ENCODE results near the gene FFAR4. TPM values are rescaled to one million over a fixed set of nuclear protein-coding genes. Genes with fewer than 3 reads are reported as not detected.

FFAR4 gene
- polyA plus RNA-seq, 3 donors, result 0.97 to 1.2 (median 1.1) TPM

- no peaks in the 10 kb centered on the region for H3K79me2 ChIP-seq (ENCODE audit: insufficient read depth, low read length)
- Mint-ChIP-seq H3K27me3 (ENCODE audit: low read depth in 3 of 3) (peaks cover 2 to 8% (median 5%) of the 10 kb centered on the region in 3 donors), H3K4me1 (peaks cover 35% of the 10 kb centered on the region), H3K27ac (no peak overlapping the region), H3K36me3 (no peaks in the 10 kb centered on the region), H3K4me3 (no peak overlapping the region), H3K9me3 (peaks cover 0 to 7% (median 4%) of the 10 kb centered on the region in 7 donors)
- no peak overlapping the region for H3K9ac ChIP-seq (ENCODE audit: insufficient read depth, low read length, poor library complexity, severe bottlenecking)
- no peak overlapping the region for H2AFZ ChIP-seq (ENCODE audit: insufficient read depth, low read depth, low read length, poor library complexity, severe bottlenecking)
- intact Hi-C loops (cut with micrococcal nuclease), result no loop called here
- no peak for DNase-seq
- peaks cover 26 to 39% of the 10 kb centered on the region in 2 donors for H3K4me1 ChIP-seq (ENCODE audit: control insufficient read depth in 1 of 2, insufficient read depth in 2 of 2, low read length in 2 of 2)
- no peak for TF ChIP-seq CTCF (IDR thresholded peaks at IDR 0.05)
- H3K4me3 ChIP-seq (replicated peaks in 1 of 3; ENCODE audit: low read depth in 2 of 3, low read length in 3 of 3), result no peak overlapping the region
- WGBS (ENCODE audit: insufficient coverage), result 97% methylated on average over 3 of the region's 6 CpGs
- H3K4me2 ChIP-seq (replicated peaks; ENCODE audit: extremely low read depth, low read length, poor library complexity, severe bottlenecking), result no peak overlapping the region
- no peaks in the 10 kb centered on the region for H4K20me1 ChIP-seq (ENCODE audit: insufficient read depth, low read length)
- H3K27ac ChIP-seq (ENCODE audit: low read depth in 1 of 2, low read length in 2 of 2), result no peak overlapping the region
- peaks cover 0 to 5% of the 10 kb centered on the region in 2 donors for H3K9me3 ChIP-seq (replicated peaks in 1 of 2; ENCODE audit: control insufficient read depth in 1 of 2, insufficient read depth in 1 of 2, low read length in 2 of 2)
- no peaks in the 10 kb centered on the region for H3K36me3 ChIP-seq (replicated peaks in 1 of 2; ENCODE audit: control insufficient read depth in 1 of 2, insufficient read depth in 2 of 2, low read length in 2 of 2)
- H3K27me3 ChIP-seq (ENCODE audit: control insufficient read depth in 2 of 2, insufficient read depth in 2 of 2, low read length in 2 of 2), result no peaks in the 10 kb centered on the region
Observed at GRCh38 chr10:93560541-93560940, 5.9 kb upstream of the FFAR4 start.

- Mint-ChIP-seq H3K9me3 (peaks cover 0 to 13% (median 7%) of the 10 kb centered on the region in 7 donors), H3K27ac (peak overlapping the region in 3 of 7 donors; percentile 49 to 82 (median 66)), H3K4me3 (peak overlapping the region in 1 of 2 donors; percentile 39), H3K36me3 (peaks cover 7 to 14% of the 10 kb centered on the region in 2 donors), H3K27me3 (ENCODE audit: low read depth in 3 of 3) (peaks cover 38 to 41% (median 39%) of the 10 kb centered on the region in 3 donors), H3K4me1 (peaks cover 40% of the 10 kb centered on the region)
- no peak overlapping the region for H3K4me3 ChIP-seq (replicated peaks in 1 of 3; ENCODE audit: low read depth in 2 of 3, low read length in 3 of 3)
- peak overlapping the region; percentile 93 for H3K4me2 ChIP-seq (replicated peaks; ENCODE audit: extremely low read depth, low read length, poor library complexity, severe bottlenecking)
- H3K4me1 ChIP-seq (ENCODE audit: control insufficient read depth in 1 of 2, insufficient read depth in 2 of 2, low read length in 2 of 2), result peaks cover 39 to 43% of the 10 kb centered on the region in 2 donors
- no peaks in the 10 kb centered on the region for H3K79me2 ChIP-seq (ENCODE audit: insufficient read depth, low read length)
- H3K27me3 ChIP-seq (ENCODE audit: control insufficient read depth in 2 of 2, insufficient read depth in 2 of 2, low read length in 2 of 2), result peaks cover 19 to 37% of the 10 kb centered on the region in 2 donors
- 73% methylated on average over 2 of the region's 3 CpGs for WGBS (ENCODE audit: insufficient coverage)
- DNase-seq, result peak; percentile 19 to 39 (median 27)
- H3K9me3 ChIP-seq (replicated peaks in 1 of 2; ENCODE audit: control insufficient read depth in 1 of 2, insufficient read depth in 1 of 2, low read length in 2 of 2), result peaks cover 0 to 3% of the 10 kb centered on the region in 2 donors
- H2AFZ ChIP-seq (ENCODE audit: insufficient read depth, low read depth, low read length, poor library complexity, severe bottlenecking), result no peak overlapping the region
- TF ChIP-seq CTCF (IDR thresholded peaks at IDR 0.05), result no peak
- intact Hi-C loops (cut with micrococcal nuclease), result no loop called here
- H3K27ac ChIP-seq (ENCODE audit: low read depth in 1 of 2, low read length in 2 of 2), result no peak overlapping the region
- H3K36me3 ChIP-seq (replicated peaks in 1 of 2; ENCODE audit: control insufficient read depth in 1 of 2, insufficient read depth in 2 of 2, low read length in 2 of 2), result no peaks in the 10 kb centered on the region
- no peak overlapping the region for H3K9ac ChIP-seq (ENCODE audit: insufficient read depth, low read length, poor library complexity, severe bottlenecking)
- no peaks in the 10 kb centered on the region for H4K20me1 ChIP-seq (ENCODE audit: insufficient read depth, low read length)
Observed at GRCh38 chr10:93565446-93565845, 1.0 kb upstream of the FFAR4 start.

Measured in CD14-positive monocyte (primary cell).